ENCODE measurements around the gene ATXN7L1. TPM values are rescaled to one million over a fixed set of nuclear protein-coding genes. Genes with fewer than 3 reads are reported as not detected.

Gene ATXN7L1
- polyA plus RNA-seq, 3 donors, result 8.0 to 10.5 (median 9.9) TPM

DNA sequence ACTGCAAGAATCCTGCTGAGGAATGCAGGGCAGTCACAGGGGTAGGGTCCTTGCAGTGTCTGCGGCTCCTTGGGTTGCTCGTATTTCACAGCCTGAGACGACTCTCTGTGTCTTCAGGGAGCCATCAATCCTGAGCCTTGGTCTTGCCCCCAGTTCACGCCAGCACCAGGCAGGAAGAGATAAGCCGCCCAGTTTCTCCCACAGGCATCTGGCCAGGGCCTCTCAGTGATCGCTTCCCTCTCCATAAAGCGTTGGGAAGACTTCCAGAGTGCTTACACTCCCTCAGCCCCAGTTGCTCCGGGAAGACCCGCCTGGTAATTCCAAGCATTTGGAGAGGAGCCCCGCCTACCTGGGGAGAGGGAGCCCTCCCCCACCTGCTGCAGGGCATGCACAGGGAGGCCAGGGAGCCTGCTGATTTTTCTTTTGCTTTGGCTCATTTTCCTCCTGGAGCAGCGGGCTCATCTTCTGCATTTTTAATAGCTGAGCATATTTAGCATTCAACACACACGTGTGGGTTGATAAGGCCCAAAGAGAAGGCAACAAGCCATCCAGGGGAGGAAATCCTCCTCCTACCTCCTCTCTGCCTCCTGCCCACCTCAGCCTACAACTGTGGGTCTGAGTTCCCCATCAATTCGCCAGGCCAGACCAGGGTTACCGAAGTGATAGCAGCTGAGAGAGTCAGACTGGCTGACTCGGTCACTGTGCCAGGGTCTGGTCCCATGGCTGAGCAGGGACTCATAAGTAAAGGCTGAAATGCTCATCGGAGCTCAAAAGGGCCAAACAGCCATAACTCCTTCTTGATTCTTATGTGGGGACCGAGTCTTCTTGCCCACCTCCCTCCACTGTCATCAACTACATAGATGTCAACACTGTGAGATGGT lies 220.7 kb downstream of the ATXN7L1 start:
- no peak for DNase-seq (ENCODE audit: low read depth in 3 of 3, low spot score in 2 of 3)

DNA sequence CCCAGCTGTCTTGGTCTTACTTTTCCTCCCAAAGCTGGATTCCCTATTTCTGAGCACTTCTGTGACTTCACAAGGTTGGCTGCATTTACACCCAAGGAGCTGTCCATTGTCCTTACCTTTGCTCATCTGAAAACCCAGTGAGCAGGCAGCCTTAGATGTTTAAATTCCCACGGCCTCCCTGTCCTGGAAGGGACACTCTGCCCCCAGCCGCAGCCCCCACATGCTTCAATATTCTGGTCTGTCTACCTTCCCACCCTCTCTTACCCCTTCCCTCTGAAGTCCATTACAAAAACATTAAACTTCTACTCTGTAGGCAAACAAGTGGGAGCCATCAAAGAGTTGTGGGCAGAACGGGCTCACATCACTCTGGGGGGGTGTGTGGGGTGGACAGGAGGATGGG lies 221.3 kb downstream of the ATXN7L1 start:
- DNase-seq (ENCODE audit: low read depth in 3 of 3, low spot score in 2 of 3), result no peak

DNA sequence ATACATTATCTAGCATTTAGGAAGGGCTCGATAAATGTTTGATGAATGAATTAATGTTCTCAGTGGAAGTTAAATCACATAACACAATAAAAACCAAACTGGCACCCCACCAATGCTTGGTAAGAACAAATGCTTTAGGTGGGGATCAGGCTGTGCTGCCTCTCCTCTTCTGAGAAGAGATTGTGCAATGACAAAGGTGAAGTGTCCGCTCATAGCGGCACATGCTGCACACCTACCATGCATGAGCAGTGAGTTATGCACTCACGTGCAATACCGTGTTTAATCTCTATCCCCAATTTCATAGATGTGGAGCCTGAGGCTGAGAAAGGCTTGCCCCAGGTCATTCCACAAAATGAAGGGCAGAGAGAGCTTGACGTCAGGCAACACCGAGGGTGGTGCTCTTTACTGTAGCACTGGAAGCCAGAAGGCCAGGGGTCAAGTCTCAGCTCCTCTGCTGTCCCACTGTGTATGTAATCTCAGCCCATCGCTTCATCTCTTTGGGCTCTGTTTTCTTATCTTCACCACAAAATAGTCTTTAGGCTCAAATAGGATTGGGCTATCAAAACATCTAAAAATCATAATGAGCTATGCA lies 222.2 kb downstream of the ATXN7L1 start:
- DNase-seq (ENCODE audit: low read depth in 3 of 3, low spot score in 2 of 3), result no peak

DNA sequence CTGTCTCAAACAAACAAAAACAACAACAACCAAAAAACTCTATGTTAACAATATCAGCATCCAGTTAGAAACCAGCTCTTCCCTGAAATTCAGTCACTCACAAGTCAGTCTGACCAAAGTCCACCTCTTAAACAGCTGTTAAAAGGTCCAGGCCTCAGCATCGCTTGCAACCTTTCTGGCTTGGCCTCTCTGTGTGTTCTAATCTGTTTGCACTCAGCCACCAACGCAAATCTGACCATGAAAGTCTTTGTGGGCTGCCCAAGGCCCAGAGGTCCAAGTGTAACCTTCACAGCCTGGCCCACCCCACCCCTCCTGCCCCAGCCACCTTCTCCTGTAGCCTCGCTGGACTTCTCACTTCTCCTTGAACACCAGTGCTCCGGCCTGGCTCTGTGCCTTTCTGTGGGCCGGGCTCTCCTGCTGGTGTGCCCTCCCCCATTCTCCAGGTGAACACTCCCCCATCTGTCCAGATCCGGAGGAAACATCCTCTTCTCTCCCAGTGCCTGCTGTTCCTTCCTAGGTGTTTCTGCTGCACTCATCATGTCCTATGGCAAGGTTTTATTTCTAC lies 222.9 kb downstream of the ATXN7L1 start:
- DNase-seq (ENCODE audit: low read depth in 3 of 3, low spot score in 2 of 3), result no peak

DNA sequence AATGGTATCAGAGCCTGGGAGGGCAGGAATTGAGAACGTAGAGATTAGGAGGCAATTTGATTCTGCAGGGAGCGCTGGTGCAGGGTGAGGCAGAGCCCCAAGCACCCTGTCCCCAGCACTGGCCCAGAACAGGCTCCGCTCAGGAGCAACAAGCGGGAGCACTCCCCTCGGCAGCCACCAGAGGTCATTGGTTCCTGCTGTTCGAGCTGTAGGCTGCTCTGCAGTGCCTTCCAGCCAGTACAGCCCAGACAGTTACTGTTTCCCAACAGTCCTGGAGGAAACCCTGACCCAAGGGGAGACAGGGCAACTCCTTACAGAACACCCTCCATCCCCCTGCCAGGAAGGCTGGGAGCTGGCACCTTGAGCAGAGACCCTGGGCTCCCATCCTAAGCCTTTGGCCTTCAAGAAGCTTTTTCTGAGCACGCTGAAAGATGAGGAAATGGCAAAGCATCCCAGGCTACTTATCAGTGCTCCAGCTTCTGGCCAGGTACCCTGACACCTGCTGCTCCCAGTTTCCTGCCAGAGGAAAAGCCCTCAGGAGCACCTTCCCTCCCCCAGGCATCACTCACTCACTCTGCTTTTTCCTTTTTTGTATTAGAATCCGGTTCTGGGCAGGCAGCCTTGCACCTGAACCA lies 223.9 kb downstream of the ATXN7L1 start:
- no peak for DNase-seq (ENCODE audit: low read depth in 3 of 3, low spot score in 2 of 3)

DNA sequence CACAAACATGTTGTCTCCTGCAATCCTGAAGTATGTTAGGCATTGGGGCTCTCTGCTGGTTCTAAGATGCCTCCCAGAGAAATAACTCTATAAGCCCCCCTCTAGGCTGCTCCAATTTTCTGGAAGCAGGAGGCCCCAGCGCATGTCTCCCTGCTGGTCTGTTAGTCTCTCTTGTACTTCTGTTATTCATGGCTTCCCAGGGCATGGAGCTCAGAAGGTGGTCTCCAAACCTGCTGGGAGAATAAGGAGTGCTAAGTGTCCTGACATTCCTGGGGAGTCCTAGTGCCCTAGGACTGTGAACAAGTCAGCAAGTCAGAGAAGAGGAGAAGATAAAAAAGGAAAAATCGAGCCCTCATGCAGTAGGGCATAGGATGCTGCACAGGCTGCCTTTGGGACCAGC lies 224.6 kb downstream of the ATXN7L1 start:
- DNase-seq (ENCODE audit: low read depth in 3 of 3, low spot score in 2 of 3), result no peak

DNA sequence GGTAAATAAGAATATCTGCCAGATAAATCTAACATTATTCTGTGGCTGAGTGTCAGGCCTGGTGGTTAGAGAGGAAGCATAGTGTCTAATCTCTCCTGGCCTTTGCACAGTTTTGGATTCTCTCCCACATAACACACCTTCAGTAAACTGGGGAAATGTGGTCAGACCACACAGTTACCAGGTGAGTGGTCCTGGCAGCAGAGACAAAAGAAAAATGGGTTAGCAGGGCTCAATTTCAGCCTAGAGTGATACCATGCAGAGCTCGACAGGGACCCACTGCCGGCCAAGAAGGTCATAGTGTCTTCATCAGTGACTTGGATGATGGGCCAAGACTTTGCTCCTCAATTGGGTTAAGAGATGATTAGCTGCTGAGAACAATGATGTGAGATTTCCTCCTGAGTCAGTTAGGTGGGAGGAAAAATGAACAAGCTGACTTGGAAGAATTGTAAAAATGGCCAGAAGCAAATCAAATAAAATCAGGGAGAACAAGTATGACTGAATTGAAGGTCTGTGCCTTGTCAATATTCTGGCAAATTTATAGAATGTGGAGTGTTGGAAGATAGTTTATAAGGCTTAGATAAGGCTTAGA lies 225.9 kb downstream of the ATXN7L1 start:
- no peak for DNase-seq (ENCODE audit: low read depth in 3 of 3, low spot score in 2 of 3)

DNA sequence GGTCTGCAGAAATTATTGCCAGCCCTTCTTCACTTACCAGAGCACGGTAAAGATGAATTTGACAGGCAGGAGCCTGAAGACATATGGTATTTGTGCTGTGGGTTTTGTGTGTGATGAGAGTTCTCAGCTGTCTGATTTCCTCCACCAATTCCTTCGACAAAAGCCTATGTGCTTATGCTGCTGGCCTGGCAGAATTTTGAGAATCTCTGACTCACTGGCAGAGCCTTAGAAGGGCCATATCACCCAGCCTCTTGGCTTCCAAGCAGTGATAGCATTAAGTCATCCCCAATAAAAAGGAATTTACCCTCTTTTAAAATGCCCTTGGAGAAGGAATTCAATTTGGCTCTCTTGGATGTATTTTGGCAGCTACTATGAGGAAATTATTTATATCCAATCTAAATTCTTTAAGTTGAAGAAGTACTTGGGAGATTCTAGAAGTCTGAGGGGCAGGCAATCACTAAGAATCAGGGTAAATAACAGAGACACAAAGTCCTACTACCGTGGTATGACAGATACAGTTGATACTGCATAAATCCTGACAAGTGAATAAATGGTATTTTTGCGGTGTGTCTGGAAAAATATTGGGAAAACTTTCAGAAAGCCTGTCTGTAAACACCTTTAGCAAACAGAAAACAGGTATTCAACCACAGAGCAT lies 226.5 kb downstream of the ATXN7L1 start:
- no peak for DNase-seq (ENCODE audit: low read depth in 3 of 3, low spot score in 2 of 3)

DNA sequence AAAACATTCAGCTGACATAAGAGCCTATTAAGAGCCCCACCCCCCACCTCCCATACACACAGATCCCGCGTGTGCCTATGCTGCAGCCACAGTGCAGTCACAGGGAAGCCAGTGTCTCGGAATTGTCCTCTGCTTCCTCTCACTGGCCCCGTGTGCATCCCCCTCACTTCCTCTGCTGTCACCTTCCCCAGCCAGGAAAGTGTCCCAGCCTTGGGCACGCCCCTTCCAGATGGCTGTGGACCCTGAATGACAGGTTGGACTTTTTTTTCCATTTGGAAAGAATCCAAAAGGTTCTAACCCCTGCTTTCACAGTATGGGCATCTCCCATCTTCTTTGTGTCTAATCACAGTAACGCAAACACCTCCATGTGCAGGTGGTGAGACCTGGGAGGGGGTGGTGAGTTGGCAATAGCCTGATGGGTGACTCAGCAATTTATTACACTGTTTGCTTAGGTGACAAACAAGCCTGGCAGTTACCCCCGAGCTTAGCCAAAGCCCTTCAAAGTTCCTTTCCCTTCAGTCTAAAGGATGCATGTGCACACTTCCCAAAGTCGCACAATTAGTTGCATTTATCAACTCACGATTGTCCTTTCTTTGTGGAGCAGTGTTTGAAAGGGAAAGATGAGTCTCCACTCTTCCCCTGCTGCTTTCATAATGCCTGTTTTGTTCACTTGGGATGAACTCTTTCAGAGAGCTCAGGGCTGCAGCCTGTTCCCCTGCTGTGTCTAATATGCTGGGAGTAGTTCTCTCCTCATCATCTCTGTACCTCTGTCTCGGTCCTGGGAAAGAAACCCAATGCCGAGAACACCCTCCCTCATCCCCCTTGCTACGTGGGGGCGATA lies 227.6 kb downstream of the ATXN7L1 start:
- no peak for DNase-seq (ENCODE audit: low read depth in 3 of 3, low spot score in 2 of 3)

DNA sequence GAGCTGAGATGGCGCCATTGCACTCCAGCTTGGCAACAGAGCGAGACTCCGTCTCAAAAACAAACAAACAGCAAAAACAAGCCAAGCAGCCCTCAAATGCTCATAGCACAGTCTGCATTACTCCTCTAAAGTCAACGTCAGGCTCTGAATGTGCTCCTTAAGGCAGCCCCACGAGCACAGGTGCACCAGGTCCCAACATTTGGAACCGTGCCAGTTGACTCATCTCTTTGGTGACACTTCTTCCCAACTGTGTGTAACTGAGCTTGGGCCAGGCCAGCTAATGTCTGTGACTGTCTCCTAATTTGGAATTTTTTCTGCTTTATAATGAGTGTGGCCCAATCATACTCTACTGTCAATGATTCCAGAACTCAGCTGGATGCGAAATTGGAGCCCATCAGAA lies 228.8 kb downstream of the ATXN7L1 start:
- DNase-seq (ENCODE audit: low read depth in 3 of 3, low spot score in 2 of 3), result no peak

DNA sequence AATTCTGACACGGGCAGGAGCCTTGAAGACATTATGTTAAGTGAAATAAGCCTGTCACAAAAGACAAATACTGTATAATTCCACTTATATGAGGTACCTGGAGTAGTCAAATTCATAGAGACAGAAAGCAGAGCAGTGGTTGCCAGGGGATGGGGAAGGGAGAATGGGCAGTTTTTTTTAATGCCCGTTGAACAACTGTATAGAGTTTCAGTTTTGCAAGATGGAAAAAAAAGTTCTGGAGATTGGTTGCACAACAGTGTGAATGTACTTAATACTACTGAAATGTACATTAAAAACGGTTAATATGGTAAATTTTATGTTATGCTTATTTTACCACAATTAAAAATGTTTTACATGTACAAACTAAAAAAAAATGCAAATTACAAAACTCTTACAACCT lies 231.5 kb downstream of the ATXN7L1 start:
- no peak for DNase-seq (ENCODE audit: low read depth in 3 of 3, low spot score in 2 of 3)

DNA sequence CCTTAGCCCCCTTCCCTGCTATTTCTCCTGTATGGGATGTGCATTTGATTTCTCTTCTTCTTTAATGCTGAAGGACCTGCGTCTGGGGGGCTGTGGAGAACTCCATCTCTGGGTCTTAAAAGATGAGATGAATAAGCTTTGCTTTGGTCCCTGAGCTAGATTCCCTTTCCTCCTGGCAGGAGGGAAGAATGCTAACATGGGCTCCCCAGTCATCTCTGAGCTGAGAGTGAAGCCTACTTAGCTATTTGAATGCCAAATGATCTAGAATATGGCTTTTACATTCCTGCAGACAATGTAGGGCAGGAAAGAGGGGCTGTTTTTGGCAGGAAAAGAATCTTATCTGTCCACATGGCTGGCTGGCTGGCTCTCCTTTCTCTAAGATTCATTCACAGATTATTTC lies 232.5 kb downstream of the ATXN7L1 start:
- DNase-seq (ENCODE audit: low read depth in 3 of 3, low spot score in 2 of 3), result no peak

DNA sequence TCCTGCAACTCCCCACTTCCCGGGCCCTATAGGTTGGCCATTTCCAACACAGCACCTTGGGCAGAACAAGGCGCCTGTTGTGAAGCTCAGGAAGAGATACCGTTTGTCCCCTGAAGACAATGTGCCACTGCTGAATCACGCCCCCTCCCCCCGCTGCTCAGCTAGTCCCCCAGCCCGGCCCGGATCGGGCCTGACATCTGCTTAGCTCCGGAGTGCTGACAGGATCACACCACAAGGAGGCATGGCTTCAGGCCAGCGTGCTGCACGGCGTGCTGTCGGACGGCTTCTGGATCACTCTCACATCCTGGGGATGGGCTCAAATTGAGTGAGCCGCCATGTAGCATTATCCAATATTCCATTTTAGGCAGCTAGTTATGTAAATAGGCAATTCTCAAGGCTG lies 233.0 kb downstream of the ATXN7L1 start:
- DNase-seq (ENCODE audit: low read depth in 3 of 3, low spot score in 2 of 3), result no peak

DNA sequence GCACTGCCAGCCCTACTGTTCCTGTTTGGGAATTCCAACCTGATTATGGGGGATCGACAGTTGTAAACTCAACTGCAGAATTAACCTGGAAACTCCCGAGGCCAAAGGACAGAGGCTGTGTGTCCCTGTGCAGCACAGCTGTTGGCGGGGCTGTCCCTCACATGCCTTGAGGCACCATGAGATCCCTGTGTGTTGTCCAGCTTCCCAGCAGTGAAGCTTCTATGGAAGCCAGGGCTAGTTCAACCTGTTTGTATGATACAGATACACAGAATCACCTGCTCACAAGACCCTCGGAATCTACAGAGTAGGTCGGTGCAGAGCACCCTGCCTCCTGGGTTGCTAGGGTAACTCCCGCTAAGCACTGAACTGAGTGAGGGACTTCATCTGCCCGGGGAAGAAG lies 234.1 kb downstream of the ATXN7L1 start:
- DNase-seq (ENCODE audit: low read depth in 3 of 3, low spot score in 2 of 3), result no peak

DNA sequence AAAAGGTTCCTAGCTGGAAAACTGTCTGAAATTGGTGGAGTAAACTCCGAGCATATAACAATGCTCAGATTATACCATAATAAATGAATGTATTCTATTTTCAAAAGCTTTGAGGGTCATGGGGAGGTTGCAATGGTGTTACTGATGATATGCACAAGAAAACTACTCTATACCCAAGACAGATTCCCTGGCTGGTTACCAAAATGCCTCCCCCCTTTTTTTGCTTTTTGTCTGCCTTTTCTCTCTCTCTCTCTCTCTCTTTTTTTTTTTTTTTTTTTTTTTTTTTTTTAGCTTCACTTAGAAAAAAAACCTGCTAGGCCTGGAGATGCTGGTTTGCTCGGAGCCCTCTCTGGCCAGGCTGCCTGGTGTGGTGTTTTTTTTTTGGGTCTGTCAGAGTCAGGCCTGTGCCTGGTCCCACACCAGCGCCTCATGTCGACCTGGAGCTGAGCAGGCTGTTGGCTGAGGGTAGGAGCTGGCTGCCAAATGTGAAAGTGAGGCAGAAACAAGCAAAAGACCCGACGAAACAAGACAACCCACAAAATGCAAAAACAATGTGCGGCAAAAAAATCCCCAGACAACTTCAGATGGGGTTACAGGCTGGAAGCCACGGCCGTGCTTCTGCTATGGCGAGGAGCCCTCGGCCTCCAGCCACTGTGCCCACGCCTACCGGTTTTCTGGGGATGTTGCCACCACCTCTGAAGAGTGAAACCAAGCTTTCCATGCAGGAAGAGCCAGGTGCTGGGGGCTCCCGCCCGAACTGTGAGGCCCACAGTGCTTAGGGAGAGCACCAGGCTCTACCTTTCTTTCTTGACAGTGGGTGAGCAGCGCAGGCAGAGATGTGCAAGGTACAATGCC lies 235.2 kb downstream of the ATXN7L1 start:
- DNase-seq (ENCODE audit: low read depth in 3 of 3, low spot score in 2 of 3), result no peak

DNA sequence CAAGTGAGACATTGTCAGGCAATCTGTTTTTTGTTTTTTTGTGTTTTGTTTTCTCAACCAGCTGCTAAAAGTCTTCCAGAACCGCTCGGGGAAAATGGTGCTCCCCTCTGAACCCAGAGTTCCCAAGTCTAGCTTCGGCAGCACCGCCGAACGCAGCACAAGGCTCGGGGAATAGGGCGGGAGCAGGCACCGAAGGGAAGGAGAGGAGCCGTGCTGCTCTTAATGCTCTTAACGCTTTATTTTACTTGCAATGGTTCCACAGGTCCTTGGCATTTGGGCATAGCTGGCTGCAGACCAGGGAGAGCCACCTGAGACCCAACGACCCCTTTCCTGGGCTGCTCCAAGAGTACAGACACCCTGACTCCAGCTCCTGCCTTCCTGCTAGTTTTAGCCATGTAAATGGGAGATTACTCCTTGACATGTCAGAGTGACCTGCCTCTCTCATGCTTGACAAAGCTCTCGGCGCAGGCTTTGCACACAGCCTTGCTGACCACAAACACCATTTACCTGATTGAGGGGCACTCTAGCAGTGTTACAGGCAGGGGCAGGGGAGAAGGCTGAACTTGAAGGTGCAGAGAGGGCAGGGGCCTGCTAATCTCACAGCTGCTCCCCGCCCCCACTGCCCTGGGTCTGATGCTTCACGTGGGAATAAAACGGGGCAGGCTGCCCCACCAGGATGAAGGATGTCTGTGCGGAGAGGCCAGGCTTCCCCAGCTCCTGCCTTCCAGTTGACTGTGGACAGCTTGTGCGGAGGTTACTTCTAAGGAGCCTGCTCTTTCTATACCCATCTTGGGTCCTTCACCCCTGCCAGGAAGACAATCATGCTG lies 236.5 kb downstream of the ATXN7L1 start:
- no peak for DNase-seq (ENCODE audit: low read depth in 3 of 3, low spot score in 2 of 3)

DNA sequence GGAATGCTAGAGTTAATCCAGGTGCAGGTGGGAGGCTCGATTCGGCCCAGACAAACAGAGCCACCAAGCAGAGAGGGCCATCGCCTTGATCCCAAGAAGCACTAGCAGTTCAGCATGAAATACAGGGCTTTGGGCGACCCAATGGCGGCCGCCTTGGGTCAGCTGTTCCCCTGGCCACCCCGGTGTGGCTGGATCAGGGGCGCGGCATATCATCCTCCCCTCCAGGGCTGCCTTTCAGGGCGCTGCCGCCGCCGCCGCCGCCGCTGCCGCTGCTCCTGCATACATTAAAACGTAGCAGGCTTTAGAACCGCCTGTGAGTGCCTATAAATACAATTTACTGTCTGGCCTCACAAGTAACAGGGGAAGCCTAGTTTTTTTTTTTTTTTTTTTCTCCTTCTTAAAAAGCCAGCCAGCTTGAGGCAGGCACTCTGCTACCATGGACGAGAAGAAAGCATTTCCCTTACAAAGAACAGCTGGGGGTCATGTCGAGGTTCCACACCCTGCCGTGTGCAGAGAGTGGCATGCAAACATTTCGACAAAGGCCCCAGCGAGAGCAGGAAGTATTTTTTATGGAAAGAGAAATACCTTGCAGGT lies 237.4 kb downstream of the ATXN7L1 start:
- DNase-seq (ENCODE audit: low read depth in 3 of 3, low spot score in 2 of 3), result peak in 1 of 3 donors; percentile 32

DNA sequence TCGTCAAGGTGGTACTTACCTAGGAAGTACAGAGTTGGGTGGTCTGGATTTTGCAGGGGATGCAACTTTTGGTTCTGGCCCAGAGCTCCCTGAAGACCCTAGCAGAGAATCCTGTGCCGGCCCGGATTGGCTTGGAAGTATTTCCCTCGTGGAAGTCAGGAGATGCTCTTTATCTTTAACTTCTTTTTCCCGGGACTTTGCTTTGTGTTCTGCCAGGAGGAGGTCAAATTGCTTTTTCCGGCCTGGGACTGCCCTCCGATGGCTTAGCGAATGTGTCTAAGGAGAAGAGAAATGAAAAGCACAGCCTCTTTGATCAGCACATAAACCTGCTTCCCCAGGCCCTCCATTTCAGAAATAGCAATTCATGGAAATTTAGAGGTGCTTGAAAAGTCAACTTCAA lies 238.1 kb downstream of the ATXN7L1 start:
- DNase-seq (ENCODE audit: low read depth in 3 of 3, low spot score in 2 of 3), result no peak

Data from right renal cortex interstitium (tissue), 3 donors.